IPS-15b (cell line): ENCODE results near the gene SCG3.

Source experiments
- H3K27me3 ChIP-seq: one replicate; pipeline ENCODE4 v1.6.1; 2013; ENCODE audit warnings: low read length; ENCODE audit not compliant: control insufficient read depth, insufficient read depth
- H3K36me3 ChIP-seq: one replicate; pipeline ENCODE4 v1.6.1; 2013; ENCODE audit warnings: low read length; ENCODE audit not compliant: control insufficient read depth, insufficient read depth
- H3K4me1 ChIP-seq: one replicate; pipeline ENCODE4 v1.6.1; 2013; ENCODE audit warnings: mild to moderate bottlenecking, low read length; ENCODE audit not compliant: control insufficient read depth, insufficient read depth
- H3K4me3 ChIP-seq: one replicate; pipeline ENCODE4 v1.5.1; 2013; ENCODE audit warnings: low read depth, low read length
- H3K9ac ChIP-seq: one replicate; pipeline ENCODE4 v1.6.1; 2013; ENCODE audit warnings: low read depth, mild to moderate bottlenecking, low read length
- H3K9me3 ChIP-seq: one replicate; pipeline ENCODE4 v1.6.1; 2013; ENCODE audit warnings: mild to moderate bottlenecking, low read length; ENCODE audit not compliant: control insufficient read depth, insufficient read depth

SCG3 gene

GRCh38 chr15:51718219-51718618 is 36.9 kb downstream of the SCG3 start:
- Histone ChIP-seq H3K9me3 (no peaks in the 10 kb centered on the region), H3K36me3 (no peaks in the 10 kb centered on the region), H3K9ac (no peak overlapping the region), H3K27me3 (no peaks in the 10 kb centered on the region), H3K4me3 (no peak overlapping the region), H3K4me1 (no peaks in the 10 kb centered on the region)

- Histone ChIP-seq H3K4me1 (no peaks in the 10 kb centered on the region), H3K36me3 (no peaks in the 10 kb centered on the region), H3K4me3 (no peak overlapping the region), H3K9me3 (no peaks in the 10 kb centered on the region), H3K27me3 (no peaks in the 10 kb centered on the region), H3K9ac (no peak overlapping the region)
These were observed 37.4 kb downstream of the SCG3 start for GRCh38 chr15:51718746-51719145.

- Histone ChIP-seq H3K36me3 (no peaks in the 10 kb centered on the region), H3K4me1 (no peaks in the 10 kb centered on the region), H3K9me3 (no peaks in the 10 kb centered on the region), H3K27me3 (no peaks in the 10 kb centered on the region), H3K9ac (no peak overlapping the region), H3K4me3 (no peak overlapping the region)
These were observed 39.1 kb downstream of the SCG3 start for GRCh38 chr15:51720201-51720995.

GRCh38 chr15:51721199-51721960 is 40.1 kb downstream of the SCG3 start:
- Histone ChIP-seq H3K27me3 (no peaks in the 10 kb centered on the region), H3K4me3 (no peak overlapping the region), H3K4me1 (peaks cover 3% of the 10 kb centered on the region), H3K9me3 (no peaks in the 10 kb centered on the region), H3K9ac (no peak overlapping the region), H3K36me3 (no peaks in the 10 kb centered on the region)

GRCh38 chr15:51724199-51724598 is 42.9 kb downstream of the SCG3 start:
- Histone ChIP-seq H3K9ac (no peak overlapping the region), H3K27me3 (no peaks in the 10 kb centered on the region), H3K4me3 (no peak overlapping the region), H3K4me1 (peaks cover 8% of the 10 kb centered on the region), H3K9me3 (no peaks in the 10 kb centered on the region), H3K36me3 (no peaks in the 10 kb centered on the region)

- H3K9ac ChIP-seq, result no peak overlapping the region
- H3K4me1 ChIP-seq, result peaks cover 8% of the 10 kb centered on the region
- no peaks in the 10 kb centered on the region for H3K36me3 ChIP-seq
- H3K9me3 ChIP-seq, result no peaks in the 10 kb centered on the region
- no peaks in the 10 kb centered on the region for H3K27me3 ChIP-seq
- H3K4me3 ChIP-seq, result no peak overlapping the region
These were observed 43.4 kb downstream of the SCG3 start for GRCh38 chr15:51724673-51725072.

GRCh38 chr15:51726302-51727073 is 45.2 kb downstream of the SCG3 start:
- no peaks in the 10 kb centered on the region for H3K36me3 ChIP-seq
- peaks cover 10% of the 10 kb centered on the region for H3K4me1 ChIP-seq
- no peaks in the 10 kb centered on the region for H3K9me3 ChIP-seq
- H3K27me3 ChIP-seq, result no peaks in the 10 kb centered on the region
- no peak overlapping the region for H3K4me3 ChIP-seq
- no peak overlapping the region for H3K9ac ChIP-seq

GRCh38 chr15:51727141-51727897 is 46.0 kb downstream of the SCG3 start:
- no peak overlapping the region for H3K9ac ChIP-seq
- no peak overlapping the region for H3K4me3 ChIP-seq

GRCh38 chr15:51731549-51732267 is 50.4 kb downstream of the SCG3 start:
- Histone ChIP-seq H3K36me3 (no peaks in the 10 kb centered on the region), H3K27me3 (peaks cover 13% of the 10 kb centered on the region), H3K9me3 (no peaks in the 10 kb centered on the region), H3K4me3 (no peak overlapping the region), H3K9ac (no peak overlapping the region), H3K4me1 (peaks cover 11% of the 10 kb centered on the region)

More at GRCh38 chr15:51727141-51727897, 46.0 kb downstream of the SCG3 start:
- H3K36me3 ChIP-seq, result no peaks in the 10 kb centered on the region
- H3K9me3 ChIP-seq, result no peaks in the 10 kb centered on the region
- H3K27me3 ChIP-seq, result no peaks in the 10 kb centered on the region
- peaks cover 14% of the 10 kb centered on the region for H3K4me1 ChIP-seq

GRCh38 chr15:51732646-51733045 is 51.3 kb downstream of the SCG3 start:
- Histone ChIP-seq H3K4me1 (peaks cover 9% of the 10 kb centered on the region), H3K27me3 (peaks cover 15% of the 10 kb centered on the region), H3K4me3 (no peak overlapping the region), H3K9me3 (no peaks in the 10 kb centered on the region), H3K9ac (no peak overlapping the region), H3K36me3 (no peaks in the 10 kb centered on the region)
